ENCODE measurements around the gene SLC2A1. TPM values are rescaled to one million over a fixed set of nuclear protein-coding genes. Genes with fewer than 3 reads are reported as not detected.

Gene SLC2A1
- total RNA-seq, 1 donor from 2014 or later, result 1,021 TPM

- DNase-seq (ENCODE audit: low read depth), result peak; percentile 100
- TF ChIP-seq CTCF (IDR thresholded peaks at IDR 0.05; ENCODE audit: insufficient read depth, low read length, poor library complexity, severe bottlenecking), result no peak
- Histone ChIP-seq H3K27me3 (ENCODE audit: control insufficient read depth, insufficient read depth, low read length) (no peaks in the 10 kb centered on the region), H3K36me3 (ENCODE audit: control insufficient read depth, insufficient read depth, low read length) (peaks cover 12% of the 10 kb centered on the region), H3K4me3 (ENCODE audit: low read depth, low read length) (no peak overlapping the region)
Measured at GRCh38 chr1:42940851-42941639, 17.6 kb downstream of the SLC2A1 start.

- no peak overlapping the region for H3K4me3 ChIP-seq (ENCODE audit: low read depth, low read length)
- TF ChIP-seq CTCF (IDR thresholded peaks at IDR 0.05; ENCODE audit: insufficient read depth, low read length, poor library complexity, severe bottlenecking), result no peak
- DNase-seq (ENCODE audit: low read depth), result no peak
- H3K27me3 ChIP-seq (ENCODE audit: control insufficient read depth, insufficient read depth, low read length), result no peaks in the 10 kb centered on the region
- peaks cover 14% of the 10 kb centered on the region for H3K36me3 ChIP-seq (ENCODE audit: control insufficient read depth, insufficient read depth, low read length)
Measured at GRCh38 chr1:42938645-42939615, 19.7 kb downstream of the SLC2A1 start.

GRCh38 chr1:42937836-42938644 lies 20.6 kb downstream of the SLC2A1 start:
- Histone ChIP-seq H3K27me3 (ENCODE audit: control insufficient read depth, insufficient read depth, low read length) (no peaks in the 10 kb centered on the region), H3K4me3 (ENCODE audit: low read depth, low read length) (no peak overlapping the region), H3K36me3 (ENCODE audit: control insufficient read depth, insufficient read depth, low read length) (peaks cover 14% of the 10 kb centered on the region)
- DNase-seq (ENCODE audit: low read depth), result no peak
- TF ChIP-seq CTCF (IDR thresholded peaks at IDR 0.05; ENCODE audit: insufficient read depth, low read length, poor library complexity, severe bottlenecking), result no peak

- Histone ChIP-seq H3K4me3 (ENCODE audit: low read depth, low read length) (no peak overlapping the region), H3K36me3 (ENCODE audit: control insufficient read depth, insufficient read depth, low read length) (peaks cover 10% of the 10 kb centered on the region)
Measured at GRCh38 chr1:42937141-42937696, 21.4 kb downstream of the SLC2A1 start.

More at GRCh38 chr1:42937141-42937696, 21.4 kb downstream of the SLC2A1 start:
- no peaks in the 10 kb centered on the region for H3K27me3 ChIP-seq (ENCODE audit: control insufficient read depth, insufficient read depth, low read length)
- TF ChIP-seq CTCF (IDR thresholded peaks at IDR 0.05; ENCODE audit: insufficient read depth, low read length, poor library complexity, severe bottlenecking), result peak; percentile 15
- DNase-seq (ENCODE audit: low read depth), result peak; percentile 79

Data from kidney epithelial cell (primary cell).